ENCODE results near the gene RNF141.

GRCh38 chr11:10588904-10589303 is 47.9 kb upstream of the RNF141 start:
- TF ChIP-seq CTCF (IDR thresholded peaks at IDR 0.05) (no peak), ZFX (IDR thresholded peaks at IDR 0.05; ENCODE audit: borderline replicate concordance) (no peak)
